ENCODE results near the gene SAMD3.

- TF ChIP-seq CTCF (IDR thresholded peaks at IDR 0.05; ENCODE audit: insufficient read depth, low read length, poor library complexity, severe bottlenecking) (no peak), EZH2phosphoT487 (conservative IDR thresholded peaks at IDR 0.05; ENCODE audit: low read length) (no peak)
Observed at GRCh38 chr6:130182466-130182865, 40.3 kb downstream of the SAMD3 start.

Measured in SU-DHL-6 (cell line).